Measurements from ENCODE around the gene PDE9A. TPM values are rescaled to one million over a fixed set of nuclear protein-coding genes. Genes with fewer than 3 reads are reported as not detected.

Gene PDE9A
- total RNA-seq, 1 donor from 2014 or later: 22.8 TPM

DNA sequence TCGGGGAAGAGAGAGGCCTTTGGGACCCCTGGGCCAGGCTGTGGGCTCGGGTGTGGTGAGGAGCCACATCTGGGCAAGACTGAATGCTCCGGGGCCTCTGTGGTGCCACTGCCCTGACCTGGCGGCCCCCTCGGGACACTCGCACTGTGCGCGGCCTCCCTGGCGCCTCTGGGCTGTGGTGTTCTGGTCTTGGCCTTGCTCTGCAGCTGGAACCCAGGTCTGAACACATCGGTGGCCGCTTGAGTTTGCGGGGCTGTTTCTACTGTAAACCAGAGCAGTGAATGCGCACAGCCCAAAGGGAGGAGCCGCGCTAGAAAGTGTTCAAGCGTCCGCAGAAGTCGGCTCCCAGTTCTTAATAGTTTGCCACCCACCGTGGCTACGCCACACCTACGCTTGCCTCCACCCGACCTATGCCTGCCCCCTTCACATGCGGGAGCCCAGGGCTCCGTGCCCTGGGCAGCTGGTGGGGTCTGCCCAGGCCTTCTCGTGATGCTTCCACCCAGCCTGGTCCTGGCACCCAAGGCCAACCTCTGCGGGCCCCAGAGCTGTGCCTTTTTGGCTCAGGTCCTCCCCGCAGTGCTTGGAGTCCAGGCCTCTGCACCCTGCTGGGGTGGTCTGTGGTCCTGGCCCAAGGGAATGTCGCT is 4.4 kb downstream of the PDE9A start:
- no peak for DNase-seq (ENCODE audit: low spot score)

- no peak for DNase-seq (ENCODE audit: low spot score)
These were observed 5.1 kb downstream of the PDE9A start for GRCh38 chr21:42658320-42659105.

DNA sequence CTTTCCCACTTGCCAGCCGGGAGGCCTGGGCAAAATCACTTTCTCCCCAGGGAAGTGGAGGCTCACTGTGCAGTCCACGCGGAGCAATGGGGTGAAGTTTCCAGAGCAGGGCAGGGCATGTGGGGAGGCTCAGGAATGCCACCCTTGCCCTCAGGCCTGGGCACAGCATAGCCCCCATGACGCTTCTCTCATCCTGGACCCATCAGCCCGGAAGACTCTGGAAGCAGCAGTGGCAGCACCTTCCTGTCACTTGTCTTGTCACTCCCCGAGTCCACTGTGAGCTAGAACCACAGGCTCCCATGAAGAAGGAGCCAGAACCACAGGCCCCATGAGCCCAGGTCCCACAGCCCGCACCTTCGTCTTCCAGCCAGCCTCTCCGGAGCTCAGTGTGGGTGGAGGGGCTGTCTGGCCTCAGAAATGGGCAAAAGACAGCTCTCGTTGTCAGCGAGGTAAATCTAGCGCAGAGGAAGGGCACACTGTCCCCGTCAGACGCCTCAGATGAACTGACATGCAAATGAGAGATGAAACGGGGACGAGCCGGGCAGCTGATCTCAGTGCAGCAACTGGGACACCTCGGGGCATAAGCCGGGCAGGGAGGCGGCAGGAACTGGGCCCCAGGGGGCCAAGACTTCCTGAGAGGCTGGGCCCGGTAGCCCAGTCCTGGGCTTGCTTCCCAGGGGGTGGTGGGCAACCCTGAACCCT is 6.1 kb downstream of the PDE9A start:
- DNase-seq (ENCODE audit: low spot score): no peak

GRCh38 chr21:42660118-42660470 is 6.7 kb downstream of the PDE9A start:
- no peak for DNase-seq (ENCODE audit: low spot score)

GRCh38 chr21:42661688-42662429 is 8.4 kb downstream of the PDE9A start:
- no peak for DNase-seq (ENCODE audit: low spot score)

GRCh38 chr21:42662430-42663199 is 9.2 kb downstream of the PDE9A start:
- DNase-seq (ENCODE audit: low spot score): no peak

DNA sequence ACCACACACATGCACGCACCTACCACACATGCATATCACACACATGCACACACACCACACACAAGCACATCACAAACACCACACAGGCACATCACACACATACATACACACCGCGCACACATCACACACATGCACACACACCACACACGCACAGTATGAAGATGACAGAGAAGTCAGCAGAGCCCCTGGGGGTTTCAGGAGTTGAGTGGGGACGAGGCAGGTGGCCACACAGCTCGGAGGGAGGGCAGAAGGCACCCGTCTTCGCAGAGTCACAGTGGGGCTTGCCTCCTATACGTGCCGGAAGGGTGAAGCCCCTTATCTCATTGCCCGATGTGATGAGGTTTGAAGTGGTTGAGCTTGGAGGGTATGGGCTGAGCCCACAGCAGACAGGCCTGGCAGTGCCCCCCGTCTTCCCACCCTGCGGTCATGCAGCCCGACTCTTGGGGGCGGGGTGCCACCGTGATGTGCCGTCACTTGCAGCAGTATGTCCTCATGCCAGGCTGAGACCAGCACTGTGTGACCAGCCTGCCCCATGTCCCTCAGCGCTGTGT is 9.9 kb downstream of the PDE9A start:
- no peak for DNase-seq (ENCODE audit: low spot score)

GRCh38 chr21:42663860-42664535 is 10.6 kb downstream of the PDE9A start:
- peak; percentile 75 for DNase-seq (ENCODE audit: low spot score)

DNA sequence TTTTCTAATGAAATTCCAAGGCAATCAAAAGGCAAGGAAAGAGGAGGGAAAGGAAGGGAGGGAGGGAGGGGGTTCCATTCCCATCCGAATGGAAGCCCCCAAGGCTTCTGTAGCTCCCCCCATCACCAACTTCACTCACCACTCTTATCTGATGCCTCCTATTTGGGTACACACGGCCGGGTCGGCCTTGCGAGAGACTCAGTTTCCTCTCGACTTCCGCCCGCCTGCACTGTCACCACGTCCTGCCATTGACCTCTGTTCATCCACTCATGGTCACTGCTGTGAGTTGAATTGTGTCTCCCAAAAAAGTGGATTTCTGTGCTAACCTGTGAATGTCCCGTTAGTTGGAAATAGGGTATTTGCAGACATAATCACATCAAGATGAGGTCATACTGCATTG is 11.2 kb downstream of the PDE9A start:
- DNase-seq (ENCODE audit: low spot score): no peak

GRCh38 chr21:42665026-42665425 is 11.6 kb downstream of the PDE9A start:
- no peak for DNase-seq (ENCODE audit: low spot score)

- no peak for DNase-seq (ENCODE audit: low spot score)
These were observed 12.1 kb downstream of the PDE9A start for GRCh38 chr21:42665484-42665883.

GRCh38 chr21:42666023-42666747 is 12.8 kb downstream of the PDE9A start:
- DNase-seq (ENCODE audit: low spot score): no peak

DNA sequence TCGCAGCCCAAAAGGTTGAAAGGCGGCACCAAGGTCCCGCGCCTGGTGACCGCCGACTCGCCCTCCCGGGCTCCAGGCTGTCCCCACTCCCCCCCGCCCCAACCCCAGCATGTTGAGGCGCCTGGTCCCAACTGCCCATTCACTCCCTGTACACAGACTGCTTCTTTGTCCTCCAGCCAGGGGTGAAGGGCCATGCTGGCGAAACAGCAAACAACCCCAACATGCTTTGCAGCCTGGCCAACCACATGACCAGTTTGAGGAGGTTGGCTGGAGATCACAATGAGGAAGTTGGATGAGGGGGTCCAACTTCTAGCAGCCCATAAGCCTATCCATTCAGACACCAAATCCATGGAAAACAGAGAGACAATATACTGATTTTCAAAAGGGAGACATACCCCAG is 13.5 kb downstream of the PDE9A start:
- DNase-seq (ENCODE audit: low spot score): no peak

- no peak for DNase-seq (ENCODE audit: low spot score)
These were observed 15.0 kb downstream of the PDE9A start for GRCh38 chr21:42668298-42668992.

- no peak for DNase-seq (ENCODE audit: low spot score)
These were observed 15.6 kb downstream of the PDE9A start for GRCh38 chr21:42669041-42669440.

DNA sequence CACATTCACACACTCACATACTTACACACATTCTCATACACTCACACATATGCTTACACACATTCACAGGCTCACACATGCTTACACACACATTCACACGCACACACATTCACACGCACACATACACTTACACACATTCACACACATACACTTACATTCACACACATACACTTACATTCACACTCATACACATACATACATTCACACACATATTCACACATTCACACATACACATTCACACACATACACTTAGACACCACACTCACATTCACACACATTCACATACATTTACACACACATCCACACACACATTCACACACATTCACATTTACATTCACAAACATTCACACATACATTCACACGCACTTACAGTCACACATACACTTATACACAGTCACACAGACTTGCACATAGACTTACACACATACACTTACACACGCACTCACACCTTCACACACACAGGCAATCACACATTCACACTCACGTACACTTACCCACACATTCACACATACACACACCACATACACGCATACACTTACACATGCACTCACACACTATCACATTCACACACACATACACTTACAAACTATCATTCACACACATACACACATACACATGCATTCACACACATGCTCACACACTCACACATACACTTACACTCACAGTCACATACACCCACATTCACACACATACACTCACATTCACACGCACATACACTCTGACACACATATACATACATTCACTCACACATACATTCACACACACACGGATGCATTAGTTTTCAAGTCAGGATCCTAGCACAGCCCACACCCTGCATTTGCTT is 16.8 kb downstream of the PDE9A start:
- DNase-seq (ENCODE audit: low spot score): no peak

- no peak for DNase-seq (ENCODE audit: low spot score)
These were observed 17.5 kb downstream of the PDE9A start for GRCh38 chr21:42670884-42671283.
